T-helper 2 cell treated with Interferon-gamma antibody and Interleukin-4, amounts not matched to agents 5 μg/mL and 100 μg/mL, for 36 hours (primary cell): ENCODE data around the gene SLC2A4RG.

Experiments
- DNase-seq: peaks from one replicate; pipeline ENCODE4 v3.0.0; 2021; ENCODE audit warnings: low spot score
- H3K27ac Mint-ChIP-seq: one replicate; pipeline ENCODE4 v1.8.0; 2021; ENCODE audit warnings: mild to moderate bottlenecking, mixed read lengths
- H3K27me3 Mint-ChIP-seq: one replicate; pipeline ENCODE4 v1.8.0; 2021; ENCODE audit warnings: low read depth, mixed read lengths
- H3K36me3 Mint-ChIP-seq: one replicate; pipeline ENCODE4 v1.8.0; 2021; ENCODE audit warnings: low read depth, mixed read lengths
- H3K4me1 Mint-ChIP-seq: one replicate; pipeline ENCODE4 v1.8.0; 2021; ENCODE audit warnings: low read depth, mixed read lengths
- H3K4me3 Mint-ChIP-seq: one replicate; pipeline ENCODE4 v1.8.0; 2022; ENCODE audit warnings: mild to moderate bottlenecking, moderate library complexity, mixed read lengths
- H3K9me3 Mint-ChIP-seq: one replicate; pipeline ENCODE4 v1.8.0; 2021; ENCODE audit warnings: mixed read lengths

The SLC2A4RG gene

DNA sequence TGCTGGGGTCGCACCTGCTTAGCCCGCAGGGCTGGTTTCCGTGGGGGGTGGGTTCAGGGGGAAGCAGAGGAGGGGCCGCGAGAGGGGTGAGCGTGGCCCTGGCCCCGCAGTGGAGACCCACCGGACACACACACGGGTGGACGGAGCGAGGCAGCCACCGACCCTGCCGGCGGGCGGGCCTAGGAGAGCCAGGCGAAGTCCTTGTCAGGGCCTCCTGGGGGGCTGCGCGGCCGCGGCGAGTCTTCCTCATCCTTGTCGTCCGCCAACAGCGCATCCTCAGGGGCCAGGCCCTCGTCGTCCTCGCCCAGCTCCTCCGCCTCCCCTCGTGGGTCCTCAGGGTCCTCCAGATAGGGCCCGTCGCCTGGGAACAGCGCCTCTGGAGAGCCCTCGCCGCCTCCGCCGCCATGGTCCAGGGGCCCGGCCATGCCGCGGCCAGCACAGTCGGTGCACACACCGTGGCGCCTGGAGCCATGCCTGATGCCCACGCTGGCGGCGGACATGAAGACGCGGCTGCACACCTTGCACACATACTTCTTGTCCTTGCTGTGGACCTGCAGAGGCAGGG, 7.3 kb downstream of the SLC2A4RG start:
- Mint-ChIP-seq H3K36me3 (peaks cover 8% of the 10 kb centered on the region), H3K4me3 (no peak overlapping the region), H3K4me1 (peaks cover 4% of the 10 kb centered on the region), H3K9me3 (no peaks in the 10 kb centered on the region), H3K27ac (no peak overlapping the region), H3K27me3 (no peaks in the 10 kb centered on the region)
- no peak for DNase-seq

DNA sequence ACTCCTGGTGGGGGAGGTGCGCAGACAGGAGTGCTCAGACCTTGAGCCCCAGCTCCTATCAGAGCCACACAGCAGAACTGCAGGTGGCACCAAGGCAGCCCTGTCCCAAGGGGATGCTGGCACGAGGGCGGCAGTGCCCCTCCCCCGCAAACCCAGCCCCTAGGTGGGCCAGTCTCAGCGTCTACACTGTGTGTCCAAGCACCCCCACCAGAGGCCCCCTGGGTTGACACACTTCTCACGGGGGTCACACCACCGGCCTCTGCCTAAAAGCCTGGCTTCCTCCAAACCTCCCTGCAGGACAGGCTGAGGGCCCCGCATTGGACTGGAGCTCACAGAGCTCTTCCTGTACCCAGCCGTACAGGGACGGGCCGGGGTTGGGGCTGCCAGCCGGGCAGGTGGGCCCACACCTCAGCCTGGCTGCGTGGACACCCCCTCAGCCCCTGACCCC, 8.1 kb downstream of the SLC2A4RG start:
- Mint-ChIP-seq H3K4me1 (peaks cover 4% of the 10 kb centered on the region), H3K4me3 (no peak overlapping the region)

DNA sequence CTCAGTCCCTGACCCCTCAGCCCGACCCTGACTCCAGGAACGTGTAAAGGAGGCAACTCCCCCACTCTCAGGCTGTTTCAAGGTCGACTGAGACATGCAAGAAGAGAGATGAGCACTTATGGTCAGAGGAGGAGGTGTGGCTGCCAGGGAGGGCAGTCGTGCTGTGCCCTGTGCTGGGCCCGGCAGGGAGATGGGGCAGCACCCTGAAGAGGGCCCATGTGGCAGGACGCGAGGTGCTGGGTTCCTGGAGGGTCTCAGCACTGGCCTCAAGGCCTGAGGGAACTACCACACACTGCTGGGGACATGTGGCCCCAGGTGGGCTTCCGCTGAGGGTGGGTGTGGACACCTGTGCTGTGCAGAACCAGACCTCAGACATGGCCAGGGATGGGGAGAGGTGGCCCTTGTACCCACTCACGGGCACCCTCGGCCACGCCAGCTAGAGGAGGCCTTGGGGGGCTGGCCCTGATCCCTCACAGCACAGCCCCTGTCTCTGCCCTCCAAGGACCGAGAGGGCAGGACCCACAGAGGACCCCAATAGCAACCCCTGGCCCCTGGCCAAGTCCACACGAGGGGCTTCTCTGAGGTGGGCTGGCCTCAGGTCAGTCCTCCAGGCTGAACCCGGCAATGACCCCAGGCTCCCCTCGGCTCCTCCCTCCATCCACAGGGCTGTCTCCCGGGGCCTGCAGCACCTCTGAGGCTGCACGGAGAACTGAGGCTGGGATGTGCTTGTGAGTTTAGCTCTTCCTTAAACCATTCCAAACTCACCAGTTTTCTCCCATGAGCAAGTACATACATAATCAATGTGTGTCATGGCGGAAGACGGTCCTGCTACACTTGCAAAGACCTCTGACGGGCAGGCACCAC, 8.7 kb downstream of the SLC2A4RG start:
- H3K9me3 Mint-ChIP-seq = no peaks in the 10 kb centered on the region
- peaks cover 4% of the 10 kb centered on the region for H3K4me1 Mint-ChIP-seq
- no peak for DNase-seq
- peaks cover 6% of the 10 kb centered on the region for H3K36me3 Mint-ChIP-seq
- no peaks in the 10 kb centered on the region for H3K27me3 Mint-ChIP-seq
- no peak overlapping the region for H3K4me3 Mint-ChIP-seq
- H3K27ac Mint-ChIP-seq = peak overlapping the region; percentile 31

More for the DNA sequence above, 8.1 kb downstream of the SLC2A4RG start:
- peaks cover 8% of the 10 kb centered on the region for H3K36me3 Mint-ChIP-seq
- no peaks in the 10 kb centered on the region for H3K9me3 Mint-ChIP-seq
- H3K27me3 Mint-ChIP-seq = no peaks in the 10 kb centered on the region
- H3K27ac Mint-ChIP-seq = no peak overlapping the region
- DNase-seq = no peak

DNA sequence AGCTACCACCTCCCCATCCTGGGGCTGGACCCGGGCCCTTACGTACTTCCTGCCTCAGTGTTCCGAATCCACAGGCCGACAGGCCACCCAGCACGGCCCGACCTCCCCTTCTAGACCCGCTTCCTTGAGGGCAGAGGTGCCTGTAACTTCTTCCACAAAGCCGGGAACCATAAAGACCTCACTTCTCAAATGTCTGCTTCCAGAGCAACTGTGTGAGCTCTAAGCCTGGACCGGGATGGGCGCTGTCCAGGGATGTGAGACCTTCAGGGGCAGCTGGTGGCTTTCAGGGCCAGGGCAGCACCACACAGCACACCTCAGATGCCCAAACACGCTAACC, 9.3 kb downstream of the SLC2A4RG start:
- Mint-ChIP-seq H3K4me1 (peaks cover 4% of the 10 kb centered on the region), H3K9me3 (no peaks in the 10 kb centered on the region), H3K36me3 (peaks cover under 1% of the 10 kb centered on the region), H3K27ac (peak overlapping the region; percentile 45), H3K27me3 (no peaks in the 10 kb centered on the region), H3K4me3 (no peak overlapping the region)
- no peak for DNase-seq

DNA sequence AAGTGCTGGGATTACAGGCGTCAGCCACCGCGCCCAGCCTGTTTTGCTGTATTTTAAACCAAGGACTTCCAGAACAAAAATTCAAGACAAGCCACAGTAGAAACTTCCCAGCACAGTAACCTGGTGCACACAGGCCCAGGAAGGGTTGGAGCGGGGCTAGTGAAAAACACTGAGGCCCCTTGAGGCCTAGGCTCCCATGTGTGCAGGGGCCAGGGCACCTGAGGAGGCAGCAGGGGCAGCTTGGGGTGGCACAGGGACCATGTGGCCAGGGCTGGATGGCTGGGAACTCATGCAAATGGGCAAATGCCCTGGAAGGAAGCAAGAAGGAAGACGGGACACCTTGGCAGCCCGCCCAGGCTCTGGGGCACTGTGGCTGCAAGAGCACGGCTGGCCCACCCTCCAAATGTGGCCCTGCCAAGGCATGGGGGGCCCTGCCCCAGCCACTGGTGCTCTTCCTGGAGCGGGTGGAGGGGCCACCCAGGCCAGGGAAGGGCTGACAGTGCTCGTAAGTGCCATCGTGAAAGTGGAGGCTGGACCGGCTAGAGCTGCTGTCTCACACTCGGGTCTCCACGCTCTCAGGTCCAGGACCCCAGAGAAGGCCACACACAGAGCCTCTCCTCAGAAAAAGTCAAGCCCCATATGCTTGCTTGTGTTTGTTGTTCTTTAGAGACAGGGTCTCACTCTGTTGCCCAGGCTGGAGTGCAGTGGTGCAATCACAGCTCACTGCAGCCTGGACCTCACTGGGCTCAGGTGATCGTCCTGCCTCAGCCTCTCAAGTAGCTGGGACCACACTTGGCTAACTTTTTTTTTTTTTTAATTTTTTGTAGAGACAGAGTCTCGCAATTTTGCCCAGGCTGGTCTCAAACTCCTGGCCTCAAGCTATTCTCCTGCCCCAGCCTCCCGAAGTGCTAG, 10.3 kb downstream of the SLC2A4RG start:
- no peaks in the 10 kb centered on the region for H3K9me3 Mint-ChIP-seq
- no peak for DNase-seq
- H3K4me1 Mint-ChIP-seq = peaks cover 4% of the 10 kb centered on the region
- no peaks in the 10 kb centered on the region for H3K36me3 Mint-ChIP-seq
- peak overlapping the region; percentile 49 for H3K27ac Mint-ChIP-seq
- no peak overlapping the region for H3K4me3 Mint-ChIP-seq
- no peaks in the 10 kb centered on the region for H3K27me3 Mint-ChIP-seq

DNA sequence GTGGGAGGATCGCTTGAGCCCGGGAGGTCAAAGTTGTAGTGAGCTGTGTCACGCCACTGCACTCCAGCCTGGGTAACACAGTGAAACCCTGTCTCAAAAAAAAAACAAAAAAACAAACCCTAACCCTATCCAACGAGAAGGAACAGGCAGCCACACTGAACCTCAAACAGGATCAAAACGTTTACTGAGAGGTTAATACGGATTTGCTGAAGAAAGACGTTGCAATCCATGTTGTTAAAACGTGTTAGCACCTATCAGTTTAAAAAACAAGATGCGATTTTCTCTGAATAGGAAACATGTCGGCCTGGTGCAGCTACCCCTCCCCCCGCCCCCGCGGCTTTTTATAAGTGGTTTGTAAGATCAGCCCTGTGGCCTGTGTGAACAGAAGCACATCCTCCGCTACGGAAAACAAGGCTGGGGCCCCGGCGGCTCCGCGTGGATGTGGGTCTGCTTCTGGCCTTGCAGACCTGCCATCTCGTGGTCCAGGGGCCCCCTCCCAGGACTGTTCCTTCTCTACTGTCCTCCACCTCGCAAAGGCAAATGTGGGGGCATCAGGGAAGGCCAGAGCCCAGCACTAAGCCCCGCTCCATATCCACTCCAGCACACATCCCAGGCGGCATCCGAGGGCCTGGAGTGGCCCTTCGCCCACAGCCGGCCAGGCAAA, 11.4 kb downstream of the SLC2A4RG start:
- Mint-ChIP-seq H3K4me1 (peaks cover 4% of the 10 kb centered on the region), H3K27ac (peak overlapping the region; percentile 88), H3K4me3 (peak overlapping the region; percentile 71), H3K9me3 (no peaks in the 10 kb centered on the region), H3K36me3 (no peaks in the 10 kb centered on the region), H3K27me3 (no peaks in the 10 kb centered on the region)
- peak; percentile 45 for DNase-seq

DNA sequence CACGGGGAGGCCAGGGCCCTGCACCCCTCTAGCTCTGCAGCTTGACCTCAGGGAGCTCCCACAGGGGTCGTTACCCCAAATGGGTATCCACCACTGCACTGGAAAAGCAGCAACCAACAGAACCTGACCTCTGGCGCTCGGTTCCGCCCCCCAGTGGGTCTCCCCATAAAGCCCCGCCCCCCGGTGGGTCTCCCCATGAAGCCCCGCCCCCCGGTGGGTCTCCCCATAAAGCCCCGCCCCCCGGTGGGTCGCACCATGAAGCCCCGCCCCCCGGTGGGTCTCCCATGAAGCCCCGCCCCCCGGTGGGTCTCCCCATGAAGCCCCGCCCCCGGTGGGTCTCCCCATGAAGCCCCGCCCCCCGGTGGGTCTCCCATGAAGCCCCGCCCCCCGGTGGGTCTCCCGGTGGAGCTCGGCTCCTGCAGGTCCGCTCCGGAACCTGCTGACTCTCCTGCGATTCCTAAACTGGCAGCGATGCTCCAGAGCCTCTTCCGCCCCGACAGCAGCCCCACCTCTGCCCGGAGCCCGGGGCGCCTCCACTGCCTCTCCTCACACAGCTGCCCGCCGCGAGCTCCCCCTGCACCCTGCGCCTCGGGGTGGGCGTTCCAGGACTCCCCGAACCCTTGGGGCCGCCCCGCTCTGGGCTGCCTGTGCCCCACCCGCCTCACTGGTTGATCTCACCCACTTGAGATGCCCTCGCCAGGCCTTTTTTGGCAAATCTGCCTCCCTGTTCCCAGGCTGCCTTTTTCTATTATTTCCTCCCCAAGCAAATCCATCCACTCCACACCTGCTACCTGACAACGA, 12.1 kb downstream of the SLC2A4RG start:
- H3K4me3 Mint-ChIP-seq = peak overlapping the region; percentile 71
- H3K27me3 Mint-ChIP-seq = no peaks in the 10 kb centered on the region
- no peaks in the 10 kb centered on the region for H3K9me3 Mint-ChIP-seq
- peak overlapping the region; percentile 88 for H3K27ac Mint-ChIP-seq
- H3K4me1 Mint-ChIP-seq = peaks cover 8% of the 10 kb centered on the region
- no peak for DNase-seq
- no peaks in the 10 kb centered on the region for H3K36me3 Mint-ChIP-seq

DNA sequence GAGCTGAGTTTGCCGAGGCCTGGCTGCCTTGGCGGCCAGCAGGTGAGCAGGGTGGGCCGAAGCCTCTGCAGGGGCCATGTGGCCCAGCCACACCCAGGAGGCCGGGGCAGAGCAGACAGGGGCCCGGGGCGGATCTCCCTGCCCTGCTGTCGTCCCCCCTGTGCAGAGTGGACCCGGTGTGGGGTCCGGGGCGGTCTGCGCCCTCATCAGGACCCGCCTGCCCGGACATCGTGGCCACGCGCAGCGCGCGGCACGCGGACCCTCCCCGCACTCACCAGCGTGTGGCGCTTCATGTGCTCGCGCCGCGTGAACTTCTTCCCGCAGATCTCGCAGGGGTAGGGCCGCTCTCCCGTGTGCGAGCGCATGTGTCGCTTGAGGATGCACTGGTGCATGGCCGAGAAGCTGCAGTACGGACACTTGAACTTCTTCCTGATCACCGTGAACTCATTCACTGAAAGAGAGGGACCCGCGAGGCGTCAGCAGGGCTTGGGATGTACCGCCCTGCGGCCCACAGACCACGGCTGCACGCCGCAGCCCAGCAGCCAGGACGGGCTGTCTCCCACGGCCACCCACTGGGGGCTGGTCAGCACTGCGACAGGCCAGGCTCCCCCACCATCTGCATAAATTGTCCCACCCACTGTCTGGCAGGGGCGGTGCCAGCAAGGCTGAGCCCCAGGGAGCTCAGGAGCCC, 13.0 kb downstream of the SLC2A4RG start:
- no peak overlapping the region for H3K4me3 Mint-ChIP-seq
- peaks cover 11% of the 10 kb centered on the region for H3K4me1 Mint-ChIP-seq
- DNase-seq = no peak
- no peaks in the 10 kb centered on the region for H3K27me3 Mint-ChIP-seq
- no peaks in the 10 kb centered on the region for H3K9me3 Mint-ChIP-seq
- H3K36me3 Mint-ChIP-seq = no peaks in the 10 kb centered on the region
- H3K27ac Mint-ChIP-seq = no peak overlapping the region

DNA sequence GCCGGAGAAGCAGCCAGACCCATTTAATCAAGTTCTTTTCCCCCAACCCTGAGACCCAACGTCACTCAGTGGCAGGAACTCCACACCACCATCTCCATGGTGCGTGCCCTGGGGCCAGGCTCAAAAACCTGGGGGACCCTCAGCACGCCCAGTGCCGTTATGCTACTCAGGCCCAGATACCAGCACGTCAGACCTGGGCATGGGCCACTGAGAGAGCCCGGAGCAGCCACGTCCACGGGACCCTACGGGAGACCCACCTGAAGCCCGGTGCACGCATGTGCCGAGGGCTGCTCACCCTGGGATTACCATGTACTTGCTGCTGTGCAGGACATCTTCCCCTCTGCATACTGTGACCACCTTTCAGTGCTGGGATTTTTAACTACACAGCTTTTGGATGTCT, 13.8 kb downstream of the SLC2A4RG start:
- Mint-ChIP-seq H3K9me3 (no peaks in the 10 kb centered on the region), H3K36me3 (no peaks in the 10 kb centered on the region), H3K4me1 (peaks cover 11% of the 10 kb centered on the region), H3K27ac (no peak overlapping the region), H3K4me3 (no peak overlapping the region), H3K27me3 (no peaks in the 10 kb centered on the region)
- DNase-seq = no peak

DNA sequence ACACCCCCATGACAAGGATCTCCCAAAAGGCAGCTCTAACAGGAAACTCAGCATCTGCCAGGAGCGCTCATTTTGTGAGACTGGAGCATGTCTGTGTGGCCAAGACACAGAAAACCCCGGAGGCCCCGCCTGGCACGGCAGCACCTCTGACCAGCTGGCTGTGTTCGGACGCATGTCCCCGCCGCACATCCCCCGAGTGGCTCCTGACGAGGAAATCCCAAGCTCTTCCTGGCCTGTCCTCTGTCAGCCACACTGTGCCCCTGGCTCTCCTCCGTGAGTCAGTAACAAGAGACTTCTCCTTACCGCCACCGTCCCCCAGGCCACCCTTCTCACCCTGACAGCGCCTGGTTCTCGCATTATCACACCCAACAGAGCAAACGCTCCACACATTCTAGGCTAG, 14.4 kb downstream of the SLC2A4RG start:
- H3K27ac Mint-ChIP-seq = no peak overlapping the region
- no peaks in the 10 kb centered on the region for H3K9me3 Mint-ChIP-seq
- peaks cover 11% of the 10 kb centered on the region for H3K4me1 Mint-ChIP-seq
- DNase-seq = no peak
- no peak overlapping the region for H3K4me3 Mint-ChIP-seq
- H3K27me3 Mint-ChIP-seq = no peaks in the 10 kb centered on the region
- no peaks in the 10 kb centered on the region for H3K36me3 Mint-ChIP-seq

DNA sequence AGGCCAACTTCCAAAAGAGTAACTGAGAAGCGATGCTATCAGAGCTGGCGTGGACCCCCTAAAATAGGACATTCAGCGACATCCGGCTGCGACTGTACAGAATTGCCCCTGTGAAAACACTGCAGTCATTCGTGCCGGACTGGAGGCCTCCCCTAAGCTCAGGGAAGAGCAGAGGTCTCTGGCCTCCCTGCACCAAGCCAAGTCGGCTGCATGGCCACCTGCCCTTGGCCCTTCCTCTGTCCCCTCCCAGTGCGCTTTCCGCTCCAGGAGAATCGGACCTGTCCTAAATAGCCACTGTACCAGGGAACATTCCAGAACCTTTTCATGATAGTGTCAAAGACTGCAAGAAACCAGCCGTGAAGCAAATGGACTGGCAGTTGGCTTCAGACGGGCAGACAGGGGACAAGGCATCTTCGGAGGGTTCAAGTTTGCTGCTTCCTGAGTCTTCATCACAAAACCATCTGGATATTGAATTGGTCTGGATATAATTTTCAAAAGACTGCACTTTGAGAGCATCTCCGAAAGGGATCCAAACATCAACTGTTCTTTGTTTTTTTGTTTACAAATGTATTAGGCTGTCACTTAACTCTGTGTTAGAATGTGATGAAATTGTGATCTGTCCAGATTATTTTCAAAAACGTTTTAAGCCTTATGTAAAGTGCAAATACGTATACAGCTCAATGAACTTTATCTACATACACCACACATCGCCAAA, 16.5 kb downstream of the SLC2A4RG start:
- DNase-seq = no peak
- H3K27ac Mint-ChIP-seq = no peak overlapping the region
- no peaks in the 10 kb centered on the region for H3K36me3 Mint-ChIP-seq
- no peaks in the 10 kb centered on the region for H3K27me3 Mint-ChIP-seq
- no peaks in the 10 kb centered on the region for H3K9me3 Mint-ChIP-seq
- peaks cover 11% of the 10 kb centered on the region for H3K4me1 Mint-ChIP-seq
- no peak overlapping the region for H3K4me3 Mint-ChIP-seq

DNA sequence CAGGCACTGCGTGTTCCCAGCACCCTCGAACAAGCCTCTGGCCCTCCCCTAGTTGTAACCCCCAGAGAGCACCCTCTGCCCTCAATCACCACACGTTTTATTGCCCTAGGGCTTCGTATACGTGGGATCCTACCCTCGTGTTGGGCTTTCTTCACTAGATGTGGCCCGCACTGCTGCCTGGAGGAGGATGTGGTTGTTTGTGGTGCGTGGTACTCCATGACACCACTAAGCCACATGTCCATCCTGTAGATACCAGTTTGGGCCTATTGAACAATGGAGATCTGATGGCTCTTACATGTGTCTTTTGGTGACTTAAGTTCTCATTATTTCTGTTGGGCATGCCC, 17.0 kb downstream of the SLC2A4RG start:
- peaks cover 8% of the 10 kb centered on the region for H3K4me1 Mint-ChIP-seq
- no peak overlapping the region for H3K4me3 Mint-ChIP-seq
- DNase-seq = no peak
- H3K27me3 Mint-ChIP-seq = no peaks in the 10 kb centered on the region
- H3K36me3 Mint-ChIP-seq = no peaks in the 10 kb centered on the region
- no peak overlapping the region for H3K27ac Mint-ChIP-seq
- H3K9me3 Mint-ChIP-seq = no peaks in the 10 kb centered on the region
